Hematopoietic multipotent progenitor cell treated with erythropoietin and hydrocortisone succinate and interleukin-3 and kit ligand, for 17 days (in vitro differentiated cells): ENCODE data around the gene FAM174C.
"Not testable (repeated sequence)": the region's sequence is repeated elsewhere in the genome, so short reads cannot be mapped to it uniquely, and the experiment has no call there.

Source experiments
- DNase-seq: peaks from one replicate; pipeline ENCODE4 v3.0.0-alpha.2; 2015; ENCODE audit warnings: low spot score

FAM174C gene

GRCh38 chr19:1237027-1237659, 38.2 kb upstream of the FAM174C start:
- DNase-seq: no peak

- DNase-seq: no peak
These were observed 37.5 kb upstream of the FAM174C start, which contains the start of gene CBARP for GRCh38 chr19:1237754-1238368. CBARP (minus strand) TSS chr19:1238005; CDS start chr19:1236100, 1,905 bp downstream.

- DNase-seq: no peak
These were observed 36.7 kb upstream of the FAM174C start for GRCh38 chr19:1238369-1239303.

GRCh38 chr19:1239420-1239795, 35.9 kb upstream of the FAM174C start:
- no peak for DNase-seq

GRCh38 chr19:1239796-1240737, 35.3 kb upstream of the FAM174C start:
- DNase-seq: peak; percentile 80

- DNase-seq: no peak
These were observed 34.4 kb upstream of the FAM174C start for GRCh38 chr19:1240925-1241324.

- peak; percentile 93 for DNase-seq
These were observed 33.8 kb upstream of the FAM174C start, which contains the start of gene ATP5F1D for GRCh38 chr19:1241417-1242095. ATP5F1D (plus strand) TSS chr19:1241751; CDS start chr19:1241851, 100 bp downstream.

GRCh38 chr19:1243768-1244692, 31.3 kb upstream of the FAM174C start:
- peak; percentile 90 for DNase-seq

- peak; percentile 93 for DNase-seq
These were observed 30.5 kb upstream of the FAM174C start for GRCh38 chr19:1244693-1245451.

- DNase-seq: no peak
These were observed 29.7 kb upstream of the FAM174C start for GRCh38 chr19:1245494-1246264.

GRCh38 chr19:1246265-1247087, 28.9 kb upstream of the FAM174C start:
- not testable (repeated sequence) for DNase-seq

GRCh38 chr19:1247748-1248138, 27.6 kb upstream of the FAM174C start:
- no peak for DNase-seq

- peak; percentile 75 for DNase-seq
These were observed 27.1 kb upstream of the FAM174C start, which contains the start of gene MIDN for GRCh38 chr19:1248139-1248785. MIDN (plus strand) TSS chr19:1248583; CDS start chr19:1250297, 1,714 bp downstream.

- DNase-seq: peak; percentile 90
These were observed 26.5 kb upstream of the FAM174C start for GRCh38 chr19:1248786-1249297.

GRCh38 chr19:1249298-1249989, 25.9 kb upstream of the FAM174C start:
- DNase-seq: peak; percentile 93

- DNase-seq: no peak
These were observed 25.3 kb upstream of the FAM174C start for GRCh38 chr19:1249990-1250436.
